GM12873 (cell line): ENCODE results near the gene RTN4RL1.

Experiments used
- TF ChIP-seq, protein P1 (sequence below): IDR thresholded peaks from 2 replicates; pipeline ENCODE4 v1.5.1; 2012; ENCODE audit warnings: low read depth, mild to moderate bottlenecking, moderate library complexity, low read length, control low read depth; ENCODE audit not compliant: insufficient read depth; ENCODE audit errors: missing control alignments

The RTN4RL1 gene

DNA sequence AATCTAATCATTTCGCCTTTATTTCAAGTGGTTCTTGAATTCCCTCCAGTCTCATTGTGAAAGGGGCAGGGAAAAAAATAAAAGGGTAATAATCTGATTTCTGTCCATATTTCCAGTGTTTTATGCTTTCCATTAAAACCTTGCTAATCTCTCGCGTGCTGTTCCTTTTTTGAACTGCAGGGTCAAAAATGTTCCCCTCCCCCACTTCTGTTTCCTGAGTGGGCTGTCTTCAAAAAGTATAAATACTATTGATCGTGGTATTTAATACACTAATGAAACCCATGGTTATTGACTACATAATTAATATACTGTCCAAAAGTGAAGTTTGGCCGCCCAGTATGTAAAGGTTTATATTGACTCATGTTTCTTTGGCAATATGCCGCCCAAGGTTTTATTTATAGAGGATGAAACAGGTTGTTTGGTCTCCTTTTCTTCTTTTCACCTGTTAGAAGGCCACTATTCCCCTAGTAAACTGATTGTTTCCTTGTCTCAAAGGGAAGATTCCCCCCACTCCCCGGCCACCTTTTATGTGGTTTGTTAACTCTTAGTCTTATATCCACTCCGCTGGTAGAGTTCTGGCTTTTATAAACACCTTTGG lies 125.6 kb downstream of the RTN4RL1 start:
- TF ChIP-seq, protein P1, sequence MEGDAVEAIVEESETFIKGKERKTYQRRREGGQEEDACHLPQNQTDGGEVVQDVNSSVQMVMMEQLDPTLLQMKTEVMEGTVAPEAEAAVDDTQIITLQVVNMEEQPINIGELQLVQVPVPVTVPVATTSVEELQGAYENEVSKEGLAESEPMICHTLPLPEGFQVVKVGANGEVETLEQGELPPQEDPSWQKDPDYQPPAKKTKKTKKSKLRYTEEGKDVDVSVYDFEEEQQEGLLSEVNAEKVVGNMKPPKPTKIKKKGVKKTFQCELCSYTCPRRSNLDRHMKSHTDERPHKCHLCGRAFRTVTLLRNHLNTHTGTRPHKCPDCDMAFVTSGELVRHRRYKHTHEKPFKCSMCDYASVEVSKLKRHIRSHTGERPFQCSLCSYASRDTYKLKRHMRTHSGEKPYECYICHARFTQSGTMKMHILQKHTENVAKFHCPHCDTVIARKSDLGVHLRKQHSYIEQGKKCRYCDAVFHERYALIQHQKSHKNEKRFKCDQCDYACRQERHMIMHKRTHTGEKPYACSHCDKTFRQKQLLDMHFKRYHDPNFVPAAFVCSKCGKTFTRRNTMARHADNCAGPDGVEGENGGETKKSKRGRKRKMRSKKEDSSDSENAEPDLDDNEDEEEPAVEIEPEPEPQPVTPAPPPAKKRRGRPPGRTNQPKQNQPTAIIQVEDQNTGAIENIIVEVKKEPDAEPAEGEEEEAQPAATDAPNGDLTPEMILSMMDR, result peak; percentile 6

DNA sequence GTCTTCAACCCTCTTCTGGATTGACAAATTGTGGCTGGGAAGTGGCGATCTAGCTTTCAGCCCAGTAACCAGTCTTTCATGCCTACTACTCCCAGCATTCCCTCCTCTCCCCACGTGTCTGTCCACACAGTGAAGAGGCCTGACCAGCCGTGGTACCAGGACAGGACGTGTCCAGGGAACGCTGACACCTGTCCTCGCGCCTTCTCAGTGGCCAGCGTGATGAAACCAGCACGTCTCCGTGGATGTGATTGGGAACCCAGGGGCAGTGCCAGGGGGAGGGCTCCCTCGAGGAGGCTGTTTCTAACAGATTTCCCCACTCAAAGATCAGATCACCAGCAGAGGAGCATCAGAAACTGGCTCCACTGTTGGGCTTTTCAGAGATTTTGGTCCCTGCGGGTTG lies 126.3 kb downstream of the RTN4RL1 start:
- TF ChIP-seq, protein P1, result no peak

DNA sequence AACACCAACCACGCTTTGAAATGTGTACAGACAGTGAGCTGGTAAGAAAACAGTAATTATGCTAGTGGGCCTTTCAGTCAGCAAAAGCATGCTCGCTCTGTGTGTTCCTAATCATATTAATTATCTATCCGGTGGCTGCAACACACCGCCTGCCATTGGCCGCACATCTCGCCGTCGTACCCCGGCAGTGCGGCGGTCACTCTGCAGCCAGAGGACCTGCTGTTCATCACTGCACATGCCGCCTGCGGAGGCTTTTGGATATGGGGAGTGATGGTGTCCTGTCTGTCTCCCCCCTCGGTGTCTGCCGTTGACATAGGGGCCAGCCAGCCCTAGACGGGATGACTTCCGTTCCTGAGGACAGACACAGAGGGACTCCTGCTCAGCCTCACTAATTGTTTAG lies 126.8 kb downstream of the RTN4RL1 start:
- TF ChIP-seq, protein P1, result no peak

DNA sequence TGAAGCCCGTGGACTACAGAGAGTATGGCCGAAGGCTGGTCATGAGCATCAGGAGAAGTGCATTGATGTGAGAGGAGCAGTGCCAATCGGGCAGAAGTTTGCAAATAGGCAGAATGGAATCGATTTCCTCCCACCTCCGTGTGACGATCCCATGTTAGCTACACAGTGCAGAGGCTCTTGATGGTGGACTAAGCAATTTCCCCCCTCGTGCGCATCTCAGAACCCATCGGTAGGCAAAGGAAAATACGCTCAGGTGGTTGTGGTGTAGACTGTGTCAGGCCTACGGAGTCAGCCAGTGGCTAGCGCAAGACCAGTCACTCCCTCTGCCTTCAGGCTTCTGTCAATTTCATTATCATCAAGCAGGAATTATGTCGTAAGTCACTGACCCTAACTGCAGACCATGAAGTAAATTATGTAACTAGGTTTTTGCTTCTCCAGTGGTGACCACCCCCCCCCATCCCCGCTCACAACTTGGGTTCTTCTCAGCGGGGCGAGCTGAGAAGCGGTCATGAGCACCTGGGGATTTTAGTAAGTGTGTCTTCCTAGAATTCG lies 128.0 kb downstream of the RTN4RL1 start:
- TF ChIP-seq, protein P1, result no peak

DNA sequence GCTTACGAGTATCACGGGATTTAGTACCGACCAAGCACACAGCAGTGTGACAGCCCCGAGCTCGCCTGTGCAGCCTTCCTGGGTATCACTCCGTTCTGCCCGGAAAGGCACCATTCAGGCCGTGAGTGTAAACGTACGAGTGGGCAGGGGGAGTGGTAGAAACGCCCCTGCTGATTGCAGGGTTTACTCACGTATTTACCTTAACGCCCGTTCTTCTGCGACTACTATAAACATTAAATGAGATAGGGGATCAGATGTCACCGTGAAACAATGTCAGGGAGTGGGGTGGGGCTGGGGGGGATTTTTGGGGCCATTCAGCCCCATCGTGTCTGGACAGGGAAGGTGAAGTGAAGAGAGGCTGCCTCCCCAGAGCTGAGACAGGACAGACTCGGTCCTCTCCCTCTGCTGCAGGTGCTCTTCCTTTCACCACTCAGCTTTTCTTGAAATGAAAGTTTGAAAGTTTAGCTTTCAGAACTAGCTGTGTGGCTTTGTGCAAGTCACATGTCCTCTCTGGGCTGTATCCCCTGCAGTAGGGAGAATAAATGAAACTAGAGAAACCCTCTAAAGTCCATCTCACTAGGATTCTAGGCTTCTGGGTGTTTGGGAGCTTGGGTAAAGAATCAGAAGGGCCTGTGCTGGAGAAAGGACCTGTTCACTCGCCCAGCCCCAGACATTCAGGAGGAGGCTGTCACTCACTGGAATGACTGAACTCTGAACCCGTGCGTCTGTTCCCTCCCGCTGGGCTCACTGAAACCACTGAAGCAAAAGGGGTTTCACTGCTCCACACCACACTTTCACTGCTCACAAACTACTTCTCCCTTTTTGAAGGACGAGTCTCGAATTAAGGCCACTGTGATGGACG lies 128.7 kb downstream of the RTN4RL1 start:
- TF ChIP-seq, protein P1, result no peak

DNA sequence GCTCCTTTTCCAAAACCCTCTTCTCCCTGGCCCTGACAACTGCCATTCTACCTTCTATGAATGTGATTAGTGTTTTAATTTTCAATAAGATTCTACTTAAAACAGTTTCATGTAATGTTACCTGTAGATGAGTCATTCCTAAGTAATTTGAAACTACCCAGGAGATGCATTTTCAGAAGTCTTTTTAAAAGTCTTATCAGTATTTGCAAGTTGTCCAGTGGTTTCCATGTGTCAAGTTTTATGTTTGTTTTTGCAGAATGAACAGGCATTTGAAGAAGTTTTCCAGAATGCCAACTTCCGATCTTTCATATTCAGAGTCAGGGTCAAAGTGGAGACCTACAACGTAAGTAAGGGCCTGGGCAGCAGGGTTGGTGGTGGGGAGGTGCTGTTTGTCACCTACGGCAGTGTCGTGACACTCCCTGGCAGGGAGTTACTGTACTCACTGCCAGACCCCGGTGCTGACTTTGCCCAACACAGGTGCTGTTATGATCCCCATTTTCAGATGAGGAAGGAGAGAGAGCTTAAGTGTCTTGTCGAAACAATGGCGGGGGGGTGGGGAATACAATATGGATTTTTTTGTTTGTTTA lies 130.3 kb downstream of the RTN4RL1 start:
- TF ChIP-seq, protein P1, result no peak
